Measurements from ENCODE around the gene GREM2. TPM values are rescaled to one million over a fixed set of nuclear protein-coding genes. Genes with fewer than 3 reads are reported as not detected.

The GREM2 gene
- total RNA-seq, 1 experiment from 2014 or later, result not detected

DNA sequence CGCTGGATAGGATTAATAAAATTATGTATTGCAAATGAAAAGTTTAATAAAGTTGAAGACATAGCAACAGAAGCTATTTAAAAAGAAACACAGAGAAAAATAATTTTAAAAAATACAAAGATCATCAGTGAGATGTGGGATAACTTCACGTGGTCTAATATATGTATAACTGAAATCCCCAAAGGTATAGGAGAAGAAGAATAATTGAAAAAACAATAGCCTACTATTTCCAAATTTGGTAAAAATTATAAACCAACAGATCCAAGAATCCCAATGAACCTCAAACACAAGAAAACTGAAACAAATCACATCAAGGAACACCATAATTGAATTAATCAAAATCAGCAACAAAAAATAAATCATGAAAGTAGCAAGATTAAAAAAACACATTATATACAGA, 44.9 kb downstream of the GREM2 start:
- Histone ChIP-seq H3K36me3 (ENCODE audit: insufficient read depth, low read length, poor library complexity, severe bottlenecking) (no peaks in the 10 kb centered on the region), H3K9me3 (ENCODE audit: low read depth, low read length, poor library complexity, severe bottlenecking) (no peaks in the 10 kb centered on the region), H3K27ac (ENCODE audit: low read depth, low read length, poor library complexity, severe bottlenecking) (no peak overlapping the region), H3K27me3 (replicated peaks; ENCODE audit: insufficient read depth, low read depth, low read length, poor library complexity) (peaks cover 28% of the 10 kb centered on the region), H3K4me1 (ENCODE audit: insufficient read depth, low read length, poor library complexity, severe bottlenecking) (no peaks in the 10 kb centered on the region), H3K4me3 (ENCODE audit: low read depth, low read length, poor library complexity, severe bottlenecking) (no peak overlapping the region)
- TF ChIP-seq EZH2 (IDR thresholded peaks at IDR 0.05; ENCODE audit: borderline replicate concordance, low read depth, low read length, poor library complexity, severe bottlenecking), result no peak
- TF ChIP-seq, protein P1, sequence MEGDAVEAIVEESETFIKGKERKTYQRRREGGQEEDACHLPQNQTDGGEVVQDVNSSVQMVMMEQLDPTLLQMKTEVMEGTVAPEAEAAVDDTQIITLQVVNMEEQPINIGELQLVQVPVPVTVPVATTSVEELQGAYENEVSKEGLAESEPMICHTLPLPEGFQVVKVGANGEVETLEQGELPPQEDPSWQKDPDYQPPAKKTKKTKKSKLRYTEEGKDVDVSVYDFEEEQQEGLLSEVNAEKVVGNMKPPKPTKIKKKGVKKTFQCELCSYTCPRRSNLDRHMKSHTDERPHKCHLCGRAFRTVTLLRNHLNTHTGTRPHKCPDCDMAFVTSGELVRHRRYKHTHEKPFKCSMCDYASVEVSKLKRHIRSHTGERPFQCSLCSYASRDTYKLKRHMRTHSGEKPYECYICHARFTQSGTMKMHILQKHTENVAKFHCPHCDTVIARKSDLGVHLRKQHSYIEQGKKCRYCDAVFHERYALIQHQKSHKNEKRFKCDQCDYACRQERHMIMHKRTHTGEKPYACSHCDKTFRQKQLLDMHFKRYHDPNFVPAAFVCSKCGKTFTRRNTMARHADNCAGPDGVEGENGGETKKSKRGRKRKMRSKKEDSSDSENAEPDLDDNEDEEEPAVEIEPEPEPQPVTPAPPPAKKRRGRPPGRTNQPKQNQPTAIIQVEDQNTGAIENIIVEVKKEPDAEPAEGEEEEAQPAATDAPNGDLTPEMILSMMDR (conservative IDR thresholded peaks at IDR 0.05; ENCODE audit: low read depth, low read length), result no peak
- CTCF ChIA-PET, result no interaction called here
- DNase-seq (ENCODE audit: low spot score), result no peak
- intact Hi-C loops (cut with micrococcal nuclease; ENCODE audit: unreplicated experiment), result no loop called here
- POLR2A ChIA-PET (ENCODE audit: low non-redundant PET), result no interaction called here
- BruUV-seq (replicated peaks), result no TSS peak

DNA sequence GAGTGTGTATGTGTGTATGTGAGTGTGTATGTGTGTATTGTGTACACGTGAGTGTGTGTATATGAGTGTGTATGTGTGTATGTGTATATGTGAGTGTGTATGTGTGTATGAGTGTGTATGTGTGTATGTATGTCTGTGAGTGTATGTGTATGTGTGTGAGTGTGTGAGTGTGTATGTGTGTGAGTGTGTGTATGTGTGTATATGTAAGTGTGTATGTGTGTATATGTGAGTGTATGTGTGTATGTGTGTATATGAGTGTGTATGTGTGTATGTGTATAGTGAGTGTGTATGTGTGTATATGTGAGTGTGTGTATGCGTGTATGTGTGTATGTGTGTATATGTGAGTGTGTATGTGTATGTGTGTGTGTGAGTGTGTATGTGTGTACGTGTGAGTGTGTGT, 49.2 kb downstream of the GREM2 start:
- POLR2A ChIA-PET (ENCODE audit: low non-redundant PET), result no interaction called here
- no peak overlapping the region for H3K27ac ChIP-seq (ENCODE audit: low read depth, low read length, poor library complexity, severe bottlenecking)
- no peaks in the 10 kb centered on the region for H3K4me1 ChIP-seq (ENCODE audit: insufficient read depth, low read length, poor library complexity, severe bottlenecking)
- H3K9me3 ChIP-seq (ENCODE audit: low read depth, low read length, poor library complexity, severe bottlenecking), result no peaks in the 10 kb centered on the region
- H3K36me3 ChIP-seq (ENCODE audit: insufficient read depth, low read length, poor library complexity, severe bottlenecking), result no peaks in the 10 kb centered on the region
- H3K4me3 ChIP-seq (ENCODE audit: low read depth, low read length, poor library complexity, severe bottlenecking), result no peak overlapping the region
- no TSS peak for BruUV-seq (replicated peaks)
- DNase-seq (ENCODE audit: low spot score), result no peak
- TF ChIP-seq EZH2 (IDR thresholded peaks at IDR 0.05; ENCODE audit: borderline replicate concordance, low read depth, low read length, poor library complexity, severe bottlenecking), result no peak
- intact Hi-C loops (cut with micrococcal nuclease; ENCODE audit: unreplicated experiment), result no loop called here
- H3K27me3 ChIP-seq (replicated peaks; ENCODE audit: insufficient read depth, low read depth, low read length, poor library complexity), result peaks cover 15% of the 10 kb centered on the region
- CTCF ChIA-PET, result no interaction called here

DNA sequence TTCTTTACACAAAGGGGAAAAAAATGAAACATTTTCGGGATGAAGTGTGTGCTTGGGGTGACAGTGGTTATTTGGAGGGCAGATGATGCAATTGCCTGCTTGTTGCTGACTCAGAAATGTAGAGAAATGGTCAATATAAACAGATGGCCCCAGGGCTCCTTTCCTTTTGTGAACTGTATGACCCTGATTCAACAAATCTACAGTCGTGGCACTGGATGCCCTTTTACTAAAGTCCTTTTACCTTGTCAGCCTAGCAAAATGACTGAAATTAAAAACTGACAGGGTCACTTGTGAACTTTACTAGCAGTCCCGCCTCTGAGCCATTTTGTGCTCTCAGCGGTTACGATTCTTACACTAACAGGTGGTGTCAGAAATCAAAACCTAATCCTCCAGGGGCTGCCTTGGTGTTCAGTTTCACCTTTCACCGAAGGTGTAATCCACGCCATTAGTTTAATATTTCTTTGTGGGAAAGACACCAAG, 49.8 kb downstream of the GREM2 start:
- POLR2A ChIA-PET (ENCODE audit: low non-redundant PET), result no interaction called here
- BruUV-seq (replicated peaks), result no TSS peak
- CTCF ChIA-PET, result no interaction called here
- no peak overlapping the region for H3K4me3 ChIP-seq (ENCODE audit: low read depth, low read length, poor library complexity, severe bottlenecking)
- TF ChIP-seq, protein P1 (conservative IDR thresholded peaks at IDR 0.05; ENCODE audit: low read depth, low read length), result no peak
- TF ChIP-seq EZH2 (IDR thresholded peaks at IDR 0.05; ENCODE audit: borderline replicate concordance, low read depth, low read length, poor library complexity, severe bottlenecking), result no peak
- peaks cover 13% of the 10 kb centered on the region for H3K27me3 ChIP-seq (replicated peaks; ENCODE audit: insufficient read depth, low read depth, low read length, poor library complexity)
- DNase-seq (ENCODE audit: low spot score), result no peak
- H3K9me3 ChIP-seq (ENCODE audit: low read depth, low read length, poor library complexity, severe bottlenecking), result no peaks in the 10 kb centered on the region
- no peaks in the 10 kb centered on the region for H3K4me1 ChIP-seq (ENCODE audit: insufficient read depth, low read length, poor library complexity, severe bottlenecking)
- H3K27ac ChIP-seq (ENCODE audit: low read depth, low read length, poor library complexity, severe bottlenecking), result no peak overlapping the region
- intact Hi-C loops (cut with micrococcal nuclease; ENCODE audit: unreplicated experiment), result no loop called here
- H3K36me3 ChIP-seq (ENCODE audit: insufficient read depth, low read length, poor library complexity, severe bottlenecking), result no peaks in the 10 kb centered on the region

DNA sequence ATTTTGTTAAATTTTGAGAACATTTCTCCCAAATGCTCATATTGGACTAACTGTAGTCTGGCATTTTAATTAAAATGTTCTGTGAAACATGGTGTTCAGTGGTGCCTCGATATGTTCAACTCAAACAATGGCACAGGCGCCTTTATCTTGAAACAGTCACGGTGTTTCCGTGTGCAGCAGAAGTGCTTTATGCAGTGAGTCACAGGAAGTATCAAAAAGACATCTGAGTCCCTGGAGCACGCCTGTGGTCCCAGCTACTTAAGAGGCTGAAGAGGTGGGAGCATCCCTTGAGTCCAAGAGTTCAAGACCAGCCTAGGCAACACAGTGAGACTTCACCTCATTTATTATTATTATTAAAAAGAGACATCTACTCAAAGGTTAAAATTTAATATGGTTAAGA, 52.2 kb downstream of the GREM2 start:
- DNase-seq (ENCODE audit: low spot score), result no peak
- no peak for TF ChIP-seq EZH2 (IDR thresholded peaks at IDR 0.05; ENCODE audit: borderline replicate concordance, low read depth, low read length, poor library complexity, severe bottlenecking)
- TF ChIP-seq, protein P1 (conservative IDR thresholded peaks at IDR 0.05; ENCODE audit: low read depth, low read length), result no peak
- Histone ChIP-seq H3K27me3 (replicated peaks; ENCODE audit: insufficient read depth, low read depth, low read length, poor library complexity) (no peaks in the 10 kb centered on the region), H3K36me3 (ENCODE audit: insufficient read depth, low read length, poor library complexity, severe bottlenecking) (no peaks in the 10 kb centered on the region), H3K27ac (ENCODE audit: low read depth, low read length, poor library complexity, severe bottlenecking) (no peak overlapping the region), H3K4me3 (ENCODE audit: low read depth, low read length, poor library complexity, severe bottlenecking) (no peak overlapping the region), H3K9me3 (ENCODE audit: low read depth, low read length, poor library complexity, severe bottlenecking) (no peaks in the 10 kb centered on the region), H3K4me1 (ENCODE audit: insufficient read depth, low read length, poor library complexity, severe bottlenecking) (no peaks in the 10 kb centered on the region)
- intact Hi-C loops (cut with micrococcal nuclease; ENCODE audit: unreplicated experiment), result no loop called here
- no TSS peak for BruUV-seq (replicated peaks)
- ChIA-PET CTCF (no interaction called here), POLR2A (ENCODE audit: low non-redundant PET) (no interaction called here)
